HCT116 (cell line): Measurements from ENCODE around the gene INHBE.

ENCODE experiments used
- CEBPB ChIP-seq: IDR thresholded peaks from 2 replicates; pipeline ENCODE4 v1.6.1; 2012; ENCODE audit warnings: low read depth
- CTCF ChIP-seq, 3 experiments: fragments of 200-600 bp in 1 of 3; sonication (generic) in 1 of 3; IDR thresholded peaks in 2 of 3; conservative IDR thresholded peaks in 1 of 3; 2 replicates each; pipeline ENCODE4 v1.5.1; 2012 to 2017; ENCODE audit warnings: low read depth in 2 of 3, low read length in 2 of 3, antibody characterized with exemption in 1 of 3, borderline replicate concordance in 1 of 3, control low read depth in 1 of 3, mild to moderate bottlenecking in 1 of 3, mixed read lengths in 1 of 3, mixed run types in 1 of 3, moderate library complexity in 1 of 3; ENCODE audit not compliant: insufficient read depth in 1 of 3
- ELF1 ChIP-seq: IDR thresholded peaks from 2 replicates; pipeline ENCODE4 v1.6.1; 2012; ENCODE audit warnings: low read depth, borderline replicate concordance
- EZH2phosphoT487 ChIP-seq: fragments of 200-600 bp; IDR thresholded peaks from 2 replicates; pipeline ENCODE4 v1.6.1; 2018; ENCODE audit warnings: antibody characterized with exemption, borderline replicate concordance
- JUND ChIP-seq: IDR thresholded peaks from 2 replicates; pipeline ENCODE4 v1.6.1; 2012
- MAX ChIP-seq: IDR thresholded peaks from 2 replicates; pipeline ENCODE4 v1.6.1; 2012
- POLR2A ChIP-seq: IDR thresholded peaks from 2 replicates; pipeline ENCODE4 v1.7.0; 2011; ENCODE audit warnings: borderline replicate concordance; ENCODE audit not compliant: insufficient read depth, insufficient read length; ENCODE audit errors: extremely low read depth
- POLR2AphosphoS5 ChIP-seq: IDR thresholded peaks from 2 replicates; pipeline ENCODE4 v1.6.1; 2011; ENCODE audit warnings: mild to moderate bottlenecking, low read depth, low read length, moderate library complexity
- RAD21 ChIP-seq: IDR thresholded peaks from 2 replicates; pipeline ENCODE4 v1.6.1; 2012; ENCODE audit warnings: low read depth, mild to moderate bottlenecking
- REST ChIP-seq: IDR thresholded peaks from 2 replicates; pipeline ENCODE4 v1.6.1; 2012; ENCODE audit warnings: low read depth
- SRF ChIP-seq: IDR thresholded peaks from 2 replicates; pipeline ENCODE4 v1.6.1; 2012; ENCODE audit warnings: low read depth
- ZNF274 ChIP-seq: fragments of 200-500 bp; sonication (Bioruptor generic); IDR thresholded peaks from 2 replicates; pipeline ENCODE4 v1.6.1; 2014; ENCODE audit warnings: mild to moderate bottlenecking, low read depth, low read length, inconsistent platforms

GRCh38 chr12:57430112-57430930 lies 24.8 kb upstream of the INHBE start:
- no peak for TF ChIP-seq POLR2A
- TF ChIP-seq CTCF (IDR thresholded peaks at IDR 0.05 in 2 of 3, conservative IDR thresholded peaks at IDR 0.05 in 1 of 3; ENCODE audit: borderline replicate concordance in 1 of 3, insufficient read depth in 1 of 3, low read depth in 2 of 3, low read length in 2 of 3): no peak
- no peak for TF ChIP-seq EZH2phosphoT487
- TF ChIP-seq POLR2AphosphoS5: no peak; the same call in 1 of the 2 replicates
- no peak for TF ChIP-seq JUND
- TF ChIP-seq CEBPB: no peak
- no peak for TF ChIP-seq ZNF274
- no peak for TF ChIP-seq MAX
- TF ChIP-seq RAD21: no peak
- no peak for TF ChIP-seq REST
- TF ChIP-seq ELF1: no peak
- no peak for TF ChIP-seq SRF
